ENCODE measurements around the gene MAP1B. TPM values are rescaled to one million over a fixed set of nuclear protein-coding genes. Genes with fewer than 3 reads are reported as not detected.

The MAP1B gene
- total and polyA plus RNA-seq, 2 of the 4 experiments (the other 2 are of a cell fraction) = 41.1 to 183 TPM

- dilution Hi-C loops (cut with HindIII; ENCODE audit: low sequenced_read_pairs, unreplicated experiment) (no loop called here), intact Hi-C loops (cut with micrococcal nuclease) (loop anchor here (1.0 kb wide), 1 partner anchor 37 kb away; no protein-coding TSS in a partner anchor), in situ Hi-C loops (cut with MboI; ENCODE audit: low sequenced_read_pairs) (no loop called here)
- Histone ChIP-seq H3K4me2 (ENCODE audit: low read depth, low read length) (no peak overlapping the region), H3K4ac (ENCODE audit: low read depth, low read length) (no peak overlapping the region), H3K9me3 (ENCODE audit: control insufficient read depth, insufficient read depth, low read length) (no peaks in the 10 kb centered on the region), H3K36me3 (ENCODE audit: control insufficient read depth, insufficient read depth, low read length) (no peaks in the 10 kb centered on the region), H2BK5ac (ENCODE audit: low read depth, low read length, poor library complexity, severe bottlenecking) (no peak overlapping the region), H4K20me1 (ENCODE audit: insufficient read depth, low read length) (no peaks in the 10 kb centered on the region), H3K4me3 (ENCODE audit: insufficient read depth, low read depth, low read length) (no peak overlapping the region), H2BK15ac (ENCODE audit: low read depth, low read length) (no peak overlapping the region), H4K8ac (ENCODE audit: low read depth in 2 of 2, low read length in 2 of 2) (no peak overlapping the region), H2AFZ (replicated peaks; ENCODE audit: low read length, poor library complexity) (no peak overlapping the region), H2BK20ac (ENCODE audit: low read depth, low read length) (no peak overlapping the region), H4K5ac (ENCODE audit: low read depth, low read length) (no peak overlapping the region), H2AK5ac (ENCODE audit: low read depth, low read length) (no peak overlapping the region), H3K79me1 (ENCODE audit: low read depth in 1 of 2, low read length in 2 of 2) (no peaks in the 10 kb centered on the region), H3K9ac (ENCODE audit: low read depth, low read length) (no peak overlapping the region), H3K9me1 (ENCODE audit: insufficient read depth, low read length) (no peaks in the 10 kb centered on the region), H4K91ac (ENCODE audit: insufficient read depth, low read depth, low read length) (no peak overlapping the region), H2BK120ac (ENCODE audit: low read depth, low read length) (no peak overlapping the region), H3K14ac (replicated peaks; ENCODE audit: low read depth, low read length) (no peak overlapping the region), H3K23ac (ENCODE audit: low read depth, low read length) (no peak overlapping the region), H2AK9ac (replicated peaks; ENCODE audit: low read depth, low read length, poor library complexity) (no peak overlapping the region), H3K27ac (ENCODE audit: insufficient read depth, low read length) (no peak overlapping the region), H3K4me1 (ENCODE audit: control insufficient read depth, insufficient read depth, low read length) (no peaks in the 10 kb centered on the region), H3K56ac (ENCODE audit: extremely low read depth, insufficient read depth, low read length) (no peak overlapping the region), H3K27me3 (ENCODE audit: control insufficient read depth, insufficient read depth, low read length) (peaks cover 12% of the 10 kb centered on the region; the same call in 1 of the 2 replicates), H3K18ac (ENCODE audit: low read depth, low read length) (no peak overlapping the region)
- DNase-seq (no peak), ATAC-seq (ENCODE audit: low read depth) (no peak)
- ChIA-PET POLR2A (ENCODE audit: unreplicated experiment) (no interaction called here), CTCF (no interaction called here)
- WGBS, 2 experiments (ENCODE audit: extremely low coverage in 2 of 2, insufficient read length in 1 of 2) = no CpG with 5 or more reads among the region's 3 CpGs
- TF ChIP-seq CTCF (conservative IDR thresholded peaks at IDR 0.05; ENCODE audit: low read depth, low read length) (no peak), NFE2L2 (IDR thresholded peaks at IDR 0.05; ENCODE audit: low read depth, low read length) (no peak), USF2 (IDR thresholded peaks at IDR 0.05; ENCODE audit: low read depth, low read length) (no peak), ELK1 (IDR thresholded peaks at IDR 0.05; ENCODE audit: borderline replicate concordance, low read depth, low read length) (no peak), CEBPB (IDR thresholded peaks at IDR 0.05; ENCODE audit: low read depth, low read length) (no peak), RFX5 (IDR thresholded peaks at IDR 0.05; ENCODE audit: low read depth, low read length) (no peak), FOS (IDR thresholded peaks at IDR 0.05; ENCODE audit: low read depth, low read length) (no peak), MAZ (IDR thresholded peaks at IDR 0.05; ENCODE audit: borderline replicate concordance, low read depth, low read length) (no peak), MXI1 (IDR thresholded peaks at IDR 0.05; ENCODE audit: borderline replicate concordance, low read depth, low read length) (no peak), BHLHE40 (IDR thresholded peaks at IDR 0.05; ENCODE audit: low read depth, low read length) (no peak), CHD1 (IDR thresholded peaks at IDR 0.05; ENCODE audit: low read depth, low read length) (no peak), MAFK (IDR thresholded peaks at IDR 0.05; ENCODE audit: low read depth, low read length) (no peak), RAD21 (IDR thresholded peaks at IDR 0.05; ENCODE audit: low read length) (no peak), RCOR1 (IDR thresholded peaks at IDR 0.05; ENCODE audit: insufficient replicate concordance, low read length) (no peak), SMC3 (IDR thresholded peaks at IDR 0.05; ENCODE audit: low read depth, low read length) (no peak)
- BruUV-seq (replicated peaks) = no TSS peak
Measured at GRCh38 chr5:72077390-72077789, 29.9 kb upstream of the MAP1B start.
